Endothelial cell of umbilical vein (primary cell): Measurements from ENCODE around the gene RORC. TPM values are rescaled to one million over a fixed set of nuclear protein-coding genes. Genes with fewer than 3 reads are reported as not detected.

Experiments
- BruUV-seq: library from RNA; stranded (reverse); fragments of 400-500 nt; replicated peaks from 2 replicates; lab custom pipeline; 2021; lab: Mats Ljungman, UMichigan
- CTCF ChIA-PET: fragments of 300-600, 350-600 bp; sonication (Branson Sonifier 250); formaldehyde crosslinking; loops from one replicate; lab custom pipeline; 2021; ENCODE audit warnings: antibody characterized with exemption, inconsistent platforms; lab: Charles Lee
- POLR2A ChIA-PET: fragments of 300-600, 350-600 bp; sonication (Branson Sonifier 250); formaldehyde crosslinking; loops from one replicate; lab custom pipeline; 2021; ENCODE audit warnings: antibody characterized with exemption, inconsistent platforms; lab: Charles Lee
- DNase-seq: peaks from one replicate; pipeline ENCODE4 v3.0.0-alpha.2; 2011; ENCODE audit warnings: low read depth, low spot score
- FAIRE-seq: peaks from 2 replicates; lab custom pipeline; 2011; peaks lifted over from hg19 to GRCh38; lab: Jason Lieb, UNC
- H2AFZ ChIP-seq: 2 replicates; pipeline ENCODE4 v1.6.0; 2012; ENCODE audit warnings: low read depth, low read length, control low read depth, inconsistent platforms
- H3K27ac ChIP-seq: 2 replicates; pipeline ENCODE4 v1.5.1; 2011; ENCODE audit warnings: low read depth, mild to moderate bottlenecking, control low read depth, low read length, moderate library complexity; ENCODE audit not compliant: insufficient read depth
- H3K27me3 ChIP-seq, 2 experiments: 2 replicates each; pipeline versions ENCODE4 v1.6.0 to v1.6.1; 2011; ENCODE audit warnings: low read length in 2 of 2, mixed read lengths in 1 of 2; ENCODE audit not compliant: control insufficient read depth in 2 of 2, insufficient read depth in 2 of 2
- H3K36me3 ChIP-seq, 2 experiments: 2 replicates in 1 of 2; 3 replicates in 1 of 2; pipeline ENCODE4 v1.5.1; 2011; ENCODE audit warnings: low read length in 2 of 2, mild to moderate bottlenecking in 1 of 2, moderate library complexity in 1 of 2; ENCODE audit not compliant: control insufficient read depth in 2 of 2, insufficient read depth in 2 of 2; ENCODE audit errors: extremely low read depth in 1 of 2
- H3K4me1 ChIP-seq: 3 replicates; pipeline ENCODE4 v1.5.1; 2011; ENCODE audit warnings: mild to moderate bottlenecking, low read length; ENCODE audit not compliant: control insufficient read depth, insufficient read depth; ENCODE audit errors: extremely low read depth
- H3K4me2 ChIP-seq: 2 replicates; pipeline ENCODE4 v1.6.1; 2011; ENCODE audit warnings: low read length, control low read depth, mixed read lengths; ENCODE audit not compliant: insufficient read depth
- H3K4me3 ChIP-seq, 3 experiments: fragments of 200-600 bp in 1 of 3; sonication (generic), shearing (Covaris generic) in 1 of 3; replicated peaks in 1 of 3; 2 replicates each; pipeline ENCODE4 v1.5.1; 2011 to 2016; ENCODE audit warnings: control low read depth in 3 of 3, low read length in 3 of 3, mild to moderate bottlenecking in 2 of 3, inconsistent platforms in 1 of 3, low read depth in 1 of 3, moderate library complexity in 1 of 3; ENCODE audit not compliant: insufficient read depth in 1 of 3
- H3K79me2 ChIP-seq: 2 replicates; pipeline ENCODE4 v1.6.0; 2012; ENCODE audit warnings: low read length, inconsistent platforms; ENCODE audit not compliant: control insufficient read depth, insufficient read depth
- H3K9ac ChIP-seq: replicated peaks from 2 replicates; pipeline ENCODE3; 2011; ENCODE audit warnings: low read length, control low read depth; ENCODE audit not compliant: insufficient read depth; ENCODE audit errors: extremely low read depth
- H3K9me1 ChIP-seq: replicated peaks from 3 replicates; pipeline ENCODE4 v1.6.0; 2011; ENCODE audit warnings: mild to moderate bottlenecking, low read length; ENCODE audit not compliant: control insufficient read depth, insufficient read depth; ENCODE audit errors: extremely low read depth
- H3K9me3 ChIP-seq: replicated peaks from 2 replicates; pipeline ENCODE4 v1.5.1; 2012; ENCODE audit warnings: low read length, inconsistent platforms; ENCODE audit not compliant: control insufficient read depth, insufficient read depth
- H4K20me1 ChIP-seq: replicated peaks from 2 replicates; pipeline ENCODE3; 2011; ENCODE audit warnings: mild to moderate bottlenecking, low read length; ENCODE audit not compliant: control insufficient read depth, insufficient read depth; ENCODE audit errors: extremely low read depth
- EZH2 ChIP-seq: IDR thresholded peaks from 2 replicates; pipeline ENCODE4 v1.6.1; 2012; ENCODE audit warnings: borderline replicate concordance, low read depth, mild to moderate bottlenecking, moderate library complexity, low read length, inconsistent platforms; ENCODE audit not compliant: severe bottlenecking
- FOS ChIP-seq: IDR thresholded peaks from 2 replicates; pipeline ENCODE4 v1.6.1; 2011; ENCODE audit warnings: mild to moderate bottlenecking, low read length, moderate library complexity, borderline replicate concordance; ENCODE audit not compliant: insufficient read depth
- GATA2 ChIP-seq: IDR thresholded peaks from 2 replicates; pipeline ENCODE4 v1.7.0; 2011; ENCODE audit warnings: low read depth, mild to moderate bottlenecking, moderate library complexity, mixed read lengths, low read length; ENCODE audit not compliant: insufficient read length, insufficient read depth
- JUN ChIP-seq: IDR thresholded peaks from 2 replicates; pipeline ENCODE4 v1.6.1; 2011; ENCODE audit warnings: borderline replicate concordance, low read depth; ENCODE audit not compliant: insufficient read length, insufficient read depth
- MYC ChIP-seq: IDR thresholded peaks from one replicate; pipeline ENCODE4 v1.6.1; 2011; ENCODE audit warnings: mild to moderate bottlenecking, low read depth, low read length
- POLR2A ChIP-seq: IDR thresholded peaks from 2 replicates; pipeline ENCODE4 v1.6.1; 2012; ENCODE audit warnings: low read depth, mild to moderate bottlenecking, control low read depth, low read length
- POLR2AphosphoS5 ChIP-seq: IDR thresholded peaks from 2 replicates; pipeline ENCODE4 v1.6.1; 2012; ENCODE audit warnings: low read depth, mild to moderate bottlenecking, control low read depth, low read length, moderate library complexity; ENCODE audit not compliant: insufficient read depth
- dilution Hi-C: fragments of 300-500 bp; cut with MboI; formaldehyde crosslinking; loops from one replicate; pipeline ENCODE4 v1.15.0; 2019; ENCODE audit warnings: low sequenced_read_pairs; ENCODE audit not compliant: extremely low pct_ligation_motif_present
- intact Hi-C: fragments of 100-400 bp; cut with micrococcal nuclease; formaldehyde crosslinking; loops from one replicate; pipeline ENCODE4 v1.10.0; 2022
- polyA plus RNA-seq, 4 experiments: library from polyadenylated mRNA; depleted of rRNA in 3 of 4; stranded (reverse) in 3 of 4; unstranded in 1 of 4; fragments of >200 nt; gene quantifications; 2 replicates each; pipeline versions ENCODE4 v1.2.1 to v1.2.3, GENCODE V29; 2011 to 2012; ENCODE audit warnings: missing spikeins in 1 of 4
- total RNA-seq: library from RNA; stranded (reverse); gene quantifications from 2 replicates; pipeline ENCODE4 v1.2.3, GENCODE V29; 2021
- TF ChIP-seq, protein P1 (sequence below): IDR thresholded peaks from 2 replicates; pipeline ENCODE4 v1.6.1; 2011; ENCODE audit not compliant: insufficient read depth, insufficient read length
- TF ChIP-seq, protein P2 (sequence below), 2 donors: IDR thresholded peaks; 1 replicate in 1 of 2; 2 replicates in 1 of 2; pipeline ENCODE4 v1.5.1; 2011; ENCODE audit warnings: low read length in 2 of 2, mild to moderate bottlenecking in 2 of 2, moderate library complexity in 2 of 2, control low read depth in 1 of 2, inconsistent platforms in 1 of 2, low read depth in 1 of 2; ENCODE audit not compliant: insufficient read depth in 1 of 2; ENCODE audit errors: extremely low read depth in 1 of 2

RORC gene
- total and polyA plus RNA-seq, 2 donors (not counting 3 experiments of a cell fraction or from before 2014, with no cell fraction given): not detected

DNA sequence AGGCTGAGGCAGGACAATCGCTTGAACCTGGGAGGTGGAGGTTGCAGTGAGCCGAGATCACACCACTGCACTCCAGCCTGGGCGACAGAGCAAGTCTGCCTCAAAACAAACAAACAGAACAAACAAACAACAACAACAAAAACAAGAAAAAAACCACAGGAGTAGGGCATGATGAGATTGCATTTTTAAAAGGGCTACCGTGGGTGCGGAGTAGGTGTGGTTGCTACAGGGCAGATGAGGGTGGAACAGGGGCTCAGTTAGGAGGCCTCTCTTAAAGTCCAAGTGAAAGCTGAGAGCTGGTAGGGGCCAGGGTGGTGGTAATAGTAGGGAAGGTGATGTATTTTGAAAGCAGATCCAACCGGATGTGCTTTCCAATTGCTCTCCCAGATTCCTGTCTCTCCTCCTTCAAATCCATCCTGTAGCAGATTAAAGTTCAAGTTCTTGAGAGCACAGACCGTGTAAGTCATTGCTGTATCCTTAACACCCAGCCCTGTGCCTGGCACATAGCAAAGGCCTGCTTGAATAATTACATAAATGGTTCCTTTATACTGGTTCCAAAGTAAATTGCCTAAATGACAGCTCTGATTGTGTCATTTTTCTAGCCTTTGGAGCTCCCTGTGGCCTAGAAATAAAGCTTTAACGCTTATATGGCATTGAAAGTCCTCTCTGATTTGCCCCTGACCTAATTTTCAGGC, 22.2 kb downstream of the RORC start:
- dilution Hi-C loops: no loop called here
- no peaks in the 10 kb centered on the region for H3K9me1 ChIP-seq
- H3K4me2 ChIP-seq: no peak overlapping the region
- ChIA-PET POLR2A (no interaction called here), CTCF (interaction anchor here (0.6 kb wide), 1 partner anchor 32 kb away, joined by 3 read pairs; no protein-coding TSS in a partner anchor)
- no peaks in the 10 kb centered on the region for H3K79me2 ChIP-seq
- no peaks in the 10 kb centered on the region for H3K36me3 ChIP-seq
- H4K20me1 ChIP-seq: no peaks in the 10 kb centered on the region
- H3K4me3 ChIP-seq: no peak overlapping the region
- no peak overlapping the region for H2AFZ ChIP-seq
- DNase-seq (no peak), FAIRE-seq (no peak)
- peaks cover 17 to 19% of the 10 kb centered on the region in 2 experiments for H3K27me3 ChIP-seq
- no peak overlapping the region for H3K9ac ChIP-seq
- TF ChIP-seq POLR2AphosphoS5 (no peak), MYC (no peak)
- TF ChIP-seq, protein P1, sequence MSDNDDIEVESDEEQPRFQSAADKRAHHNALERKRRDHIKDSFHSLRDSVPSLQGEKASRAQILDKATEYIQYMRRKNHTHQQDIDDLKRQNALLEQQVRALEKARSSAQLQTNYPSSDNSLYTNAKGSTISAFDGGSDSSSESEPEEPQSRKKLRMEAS: no peak
- TF ChIP-seq, protein P2, sequence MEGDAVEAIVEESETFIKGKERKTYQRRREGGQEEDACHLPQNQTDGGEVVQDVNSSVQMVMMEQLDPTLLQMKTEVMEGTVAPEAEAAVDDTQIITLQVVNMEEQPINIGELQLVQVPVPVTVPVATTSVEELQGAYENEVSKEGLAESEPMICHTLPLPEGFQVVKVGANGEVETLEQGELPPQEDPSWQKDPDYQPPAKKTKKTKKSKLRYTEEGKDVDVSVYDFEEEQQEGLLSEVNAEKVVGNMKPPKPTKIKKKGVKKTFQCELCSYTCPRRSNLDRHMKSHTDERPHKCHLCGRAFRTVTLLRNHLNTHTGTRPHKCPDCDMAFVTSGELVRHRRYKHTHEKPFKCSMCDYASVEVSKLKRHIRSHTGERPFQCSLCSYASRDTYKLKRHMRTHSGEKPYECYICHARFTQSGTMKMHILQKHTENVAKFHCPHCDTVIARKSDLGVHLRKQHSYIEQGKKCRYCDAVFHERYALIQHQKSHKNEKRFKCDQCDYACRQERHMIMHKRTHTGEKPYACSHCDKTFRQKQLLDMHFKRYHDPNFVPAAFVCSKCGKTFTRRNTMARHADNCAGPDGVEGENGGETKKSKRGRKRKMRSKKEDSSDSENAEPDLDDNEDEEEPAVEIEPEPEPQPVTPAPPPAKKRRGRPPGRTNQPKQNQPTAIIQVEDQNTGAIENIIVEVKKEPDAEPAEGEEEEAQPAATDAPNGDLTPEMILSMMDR (IDR thresholded peaks at IDR 0.05; ENCODE audit: extremely low read depth in 1 of 2, insufficient read depth in 1 of 2, low read depth in 1 of 2, low read length in 2 of 2): no peak
- BruUV-seq: no TSS peak
- no peaks in the 10 kb centered on the region for H3K9me3 ChIP-seq
- intact Hi-C loops: no loop called here
- H3K27ac ChIP-seq: no peak overlapping the region
- no peaks in the 10 kb centered on the region for H3K4me1 ChIP-seq

DNA sequence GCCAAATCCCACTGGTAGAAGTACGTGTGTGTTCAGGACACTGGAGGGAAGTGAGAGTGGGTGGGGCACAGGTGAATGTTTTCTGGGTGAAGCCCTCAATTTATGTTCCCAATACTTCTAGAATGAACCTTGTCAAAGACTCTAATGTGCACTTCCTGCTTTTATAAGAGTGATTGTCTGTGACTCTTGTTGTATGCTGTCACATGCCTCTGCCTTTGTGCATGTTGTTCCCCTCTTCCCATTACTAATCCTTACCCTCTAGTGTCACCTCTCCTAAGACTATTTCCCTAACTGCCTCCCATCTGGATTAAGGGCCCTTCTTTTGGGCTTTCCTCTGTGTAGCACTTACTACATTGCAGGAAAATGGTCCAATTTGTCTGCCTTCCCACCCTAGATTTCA, 23.8 kb downstream of the RORC start:
- no peak overlapping the region for H3K4me3 ChIP-seq
- H3K4me2 ChIP-seq: no peak overlapping the region
- H3K9me1 ChIP-seq: no peaks in the 10 kb centered on the region
- intact Hi-C loops (no loop called here), dilution Hi-C loops (no loop called here)
- H3K9ac ChIP-seq: no peak overlapping the region
- H3K27me3 ChIP-seq: peaks cover 17 to 23% of the 10 kb centered on the region in 2 experiments
- no peaks in the 10 kb centered on the region for H4K20me1 ChIP-seq
- TF ChIP-seq EZH2 (no peak), POLR2A (no peak), FOS (no peak), JUN (no peak), MYC (no peak), POLR2AphosphoS5 (no peak), GATA2 (no peak)
- TF ChIP-seq, protein P2 (IDR thresholded peaks at IDR 0.05; ENCODE audit: extremely low read depth in 1 of 2, insufficient read depth in 1 of 2, low read depth in 1 of 2, low read length in 2 of 2): no peak
- TF ChIP-seq, protein P1: no peak
- BruUV-seq: no TSS peak
- ChIA-PET CTCF (interaction anchor here (0.8 to 2.4 kb wide), 7 partner anchors 9 to 84 kb away, joined by 3 to 8 read pairs (median 4); no protein-coding TSS in a partner anchor), POLR2A (no interaction called here)
- FAIRE-seq: no peak
- H3K79me2 ChIP-seq: no peaks in the 10 kb centered on the region
- H3K4me1 ChIP-seq: no peaks in the 10 kb centered on the region
- no peak overlapping the region for H3K27ac ChIP-seq
- no peaks in the 10 kb centered on the region for H3K36me3 ChIP-seq
- no peak overlapping the region for H2AFZ ChIP-seq
- DNase-seq: no peak
- H3K9me3 ChIP-seq: no peaks in the 10 kb centered on the region
